ENCODE measurements around the gene SYDE1.

Gene SYDE1

GRCh38 chr19:15118248-15118647 is 11.0 kb downstream of the SYDE1 start:
- no peaks in the 10 kb centered on the region for H3K27me3 ChIP-seq (ENCODE audit: insufficient read depth, low read length, poor library complexity)
- no peaks in the 10 kb centered on the region for H3K4me1 ChIP-seq (ENCODE audit: insufficient read depth, low read length)
- H4K20me1 ChIP-seq (ENCODE audit: insufficient read depth, low read length) = peaks cover 10% of the 10 kb centered on the region
- H3K9me3 ChIP-seq (ENCODE audit: insufficient read depth, low read length, severe bottlenecking) = no peaks in the 10 kb centered on the region
- peaks cover 78% of the 10 kb centered on the region for H3K36me3 ChIP-seq (ENCODE audit: insufficient read depth, low read length)
- no peak overlapping the region for H3K4me2 ChIP-seq (ENCODE audit: insufficient read depth, low read length)
- no peak overlapping the region for H2AFZ ChIP-seq (ENCODE audit: low read depth, low read length)
- DNase-seq (no peak), ATAC-seq (ENCODE audit: insufficient read depth, low read depth) (no peak)
- H3K9ac ChIP-seq (ENCODE audit: low read depth, low read length) = no peak overlapping the region
- H3K79me2 ChIP-seq (ENCODE audit: insufficient read depth, low read length) = peaks cover 2% of the 10 kb centered on the region; the same call in 1 of the 2 replicates
- TF ChIP-seq CTCF (IDR thresholded peaks at IDR 0.05; ENCODE audit: borderline replicate concordance, extremely low read depth, low read length, poor library complexity, severe bottlenecking) = no peak
- TF ChIP-seq EZH2 (IDR thresholded peaks at IDR 0.05; ENCODE audit: borderline replicate concordance, low read depth, low read length, severe bottlenecking) = no peak
- H3K27ac ChIP-seq (ENCODE audit: low read length) = no peak overlapping the region
- no peak overlapping the region for H3K4me3 ChIP-seq (ENCODE audit: low read depth in 1 of 2, low read length in 2 of 2)

GRCh38 chr19:15118789-15119494 is 11.7 kb downstream of the SYDE1 start:
- no peak overlapping the region for H3K27ac ChIP-seq (ENCODE audit: low read length)
- no peak overlapping the region for H3K9ac ChIP-seq (ENCODE audit: low read depth, low read length)
- peaks cover 15% of the 10 kb centered on the region for H4K20me1 ChIP-seq (ENCODE audit: insufficient read depth, low read length)
- H3K4me1 ChIP-seq (ENCODE audit: insufficient read depth, low read length) = peaks cover 4% of the 10 kb centered on the region
- H3K4me2 ChIP-seq (ENCODE audit: insufficient read depth, low read length) = no peak overlapping the region
- no peak for TF ChIP-seq CTCF (IDR thresholded peaks at IDR 0.05; ENCODE audit: borderline replicate concordance, extremely low read depth, low read length, poor library complexity, severe bottlenecking)
- no peak for TF ChIP-seq EZH2 (IDR thresholded peaks at IDR 0.05; ENCODE audit: borderline replicate concordance, low read depth, low read length, severe bottlenecking)
- H3K36me3 ChIP-seq (ENCODE audit: insufficient read depth, low read length) = peaks cover 83% of the 10 kb centered on the region
- DNase-seq (no peak), ATAC-seq (ENCODE audit: insufficient read depth, low read depth) (no peak)
- no peaks in the 10 kb centered on the region for H3K9me3 ChIP-seq (ENCODE audit: insufficient read depth, low read length, severe bottlenecking)
- H3K27me3 ChIP-seq (ENCODE audit: insufficient read depth, low read length, poor library complexity) = no peaks in the 10 kb centered on the region
- peaks cover 9% of the 10 kb centered on the region; the same call in 1 of the 2 replicates for H3K79me2 ChIP-seq (ENCODE audit: insufficient read depth, low read length)
- H2AFZ ChIP-seq (ENCODE audit: low read depth, low read length) = no peak overlapping the region
- no peak overlapping the region for H3K4me3 ChIP-seq (ENCODE audit: low read depth in 1 of 2, low read length in 2 of 2)

GRCh38 chr19:15120135-15121026 is 13.2 kb downstream of the SYDE1 start:
- H3K4me1 ChIP-seq (ENCODE audit: insufficient read depth, low read length) = peaks cover 17% of the 10 kb centered on the region
- H3K9me3 ChIP-seq (ENCODE audit: insufficient read depth, low read length, severe bottlenecking) = no peaks in the 10 kb centered on the region
- H3K79me2 ChIP-seq (ENCODE audit: insufficient read depth, low read length) = peaks cover 18% of the 10 kb centered on the region
- no peak overlapping the region for H3K4me3 ChIP-seq (ENCODE audit: low read depth in 1 of 2, low read length in 2 of 2)
- no peak for ATAC-seq (ENCODE audit: insufficient read depth, low read depth)
- H3K4me2 ChIP-seq (ENCODE audit: insufficient read depth, low read length) = no peak overlapping the region
- peaks cover 15% of the 10 kb centered on the region for H4K20me1 ChIP-seq (ENCODE audit: insufficient read depth, low read length)
- no peak overlapping the region for H2AFZ ChIP-seq (ENCODE audit: low read depth, low read length)
- H3K27me3 ChIP-seq (ENCODE audit: insufficient read depth, low read length, poor library complexity) = no peaks in the 10 kb centered on the region
- H3K36me3 ChIP-seq (ENCODE audit: insufficient read depth, low read length) = peaks cover 75% of the 10 kb centered on the region
- TF ChIP-seq EZH2 (IDR thresholded peaks at IDR 0.05; ENCODE audit: borderline replicate concordance, low read depth, low read length, severe bottlenecking) = no peak
- peak; percentile 21 for TF ChIP-seq CTCF (IDR thresholded peaks at IDR 0.05; ENCODE audit: borderline replicate concordance, extremely low read depth, low read length, poor library complexity, severe bottlenecking)
- no peak overlapping the region for H3K27ac ChIP-seq (ENCODE audit: low read length)
- no peak for DNase-seq
- H3K9ac ChIP-seq (ENCODE audit: low read depth, low read length) = no peak overlapping the region

Measured in DND-41 (cell line).